IMR-90 (cell line): ENCODE data around the gene TMEM14C. TPM values are rescaled to one million over a fixed set of nuclear protein-coding genes. Genes with fewer than 3 reads are reported as not detected.

Experiments
- ATAC-seq: fragments of 200-7000 bp; cut with Tn5 transposase; 2 replicates; pipeline ENCODE4 v1.9.1; 2020; ENCODE audit warnings: low read depth, mild to moderate bottlenecking, moderate library complexity
- BruUV-seq: library from RNA; stranded (reverse); fragments of 400-500 nt; replicated peaks from 2 replicates; lab custom pipeline; 2021; lab: Mats Ljungman, UMichigan
- CTCF ChIA-PET: fragments of 300-600 bp; formaldehyde crosslinking; extraction: SDS; loops from one replicate; lab custom pipeline; 2021; ENCODE audit warnings: antibody characterized with exemption; lab: Yijun Ruan, JAX
- POLR2A ChIA-PET: fragments of 300-600 bp; sonication (Branson Sonifier 250); formaldehyde crosslinking; loops from one replicate; lab custom pipeline; 2022; ENCODE audit warnings: antibody characterized with exemption; ENCODE audit not compliant: unreplicated experiment; lab: Charles Lee
- DNase-seq: peaks from one replicate; pipeline ENCODE4 v3.0.0; 2013
- H2AFZ ChIP-seq: replicated peaks from 2 replicates; pipeline ENCODE3; 2013; ENCODE audit warnings: low read length, mild to moderate bottlenecking; ENCODE audit not compliant: poor library complexity
- H2AK5ac ChIP-seq: 2 replicates; pipeline ENCODE4 v1.6.1; 2013; ENCODE audit warnings: low read depth, low read length, inconsistent platforms
- H2AK9ac ChIP-seq: replicated peaks from 2 replicates; pipeline ENCODE3; 2013; ENCODE audit warnings: mild to moderate bottlenecking, low read depth, low read length, moderate library complexity; ENCODE audit not compliant: poor library complexity
- H2BK120ac ChIP-seq: 2 replicates; pipeline ENCODE4 v1.6.1; 2013; ENCODE audit warnings: low read depth, low read length, inconsistent platforms
- H2BK15ac ChIP-seq: 3 replicates; pipeline ENCODE4 v1.6.1; 2013; ENCODE audit warnings: low read depth, low read length, inconsistent platforms
- H2BK20ac ChIP-seq: 2 replicates; pipeline ENCODE4 v1.6.1; 2013; ENCODE audit warnings: low read depth, mild to moderate bottlenecking, inconsistent platforms, low read length, moderate library complexity
- H2BK5ac ChIP-seq: 2 replicates; pipeline ENCODE4 v1.6.1; 2013; ENCODE audit warnings: mild to moderate bottlenecking, low read depth, low read length, inconsistent platforms; ENCODE audit not compliant: poor library complexity, severe bottlenecking
- H3K14ac ChIP-seq: replicated peaks from 2 replicates; pipeline ENCODE4 v1.6.1; 2013; ENCODE audit warnings: low read depth, low read length, inconsistent platforms
- H3K18ac ChIP-seq: 2 replicates; pipeline ENCODE4 v1.6.1; 2013; ENCODE audit warnings: low read depth, low read length, control low read depth
- H3K23ac ChIP-seq: 2 replicates; pipeline ENCODE4 v1.6.1; 2013; ENCODE audit warnings: low read depth, low read length, inconsistent platforms
- H3K27ac ChIP-seq: 2 replicates; pipeline ENCODE4 v1.5.1; 2013; ENCODE audit warnings: mild to moderate bottlenecking, control low read depth, low read length; ENCODE audit not compliant: insufficient read depth
- H3K27me3 ChIP-seq: 2 replicates; pipeline ENCODE4 v1.6.1; 2013; ENCODE audit warnings: low read length; ENCODE audit not compliant: control insufficient read depth, insufficient read depth
- H3K36me3 ChIP-seq: 2 replicates; pipeline ENCODE4 v1.6.1; 2013; ENCODE audit warnings: low read length, mixed read lengths; ENCODE audit not compliant: control insufficient read depth, insufficient read depth
- H3K4ac ChIP-seq: 2 replicates; pipeline ENCODE4 v1.6.1; 2013; ENCODE audit warnings: low read depth, low read length, inconsistent platforms
- H3K4me1 ChIP-seq: 2 replicates; pipeline ENCODE4 v1.6.1; 2013; ENCODE audit warnings: low read length, mixed read lengths; ENCODE audit not compliant: control insufficient read depth, insufficient read depth
- H3K4me2 ChIP-seq: 2 replicates; pipeline ENCODE4 v1.6.1; 2013; ENCODE audit warnings: low read depth, mild to moderate bottlenecking, control low read depth, low read length, moderate library complexity
- H3K4me3 ChIP-seq: 2 replicates; pipeline ENCODE4 v1.5.1; 2013; ENCODE audit warnings: low read depth, mild to moderate bottlenecking, control low read depth, low read length, moderate library complexity; ENCODE audit not compliant: insufficient read depth
- H3K56ac ChIP-seq: 2 replicates; pipeline ENCODE4 v1.6.1; 2013; ENCODE audit warnings: low read length, inconsistent platforms; ENCODE audit not compliant: insufficient read depth; ENCODE audit errors: extremely low read depth
- H3K79me1 ChIP-seq, 2 experiments: 2 replicates each; pipeline ENCODE4 v1.6.1; 2013; ENCODE audit warnings: low read length in 2 of 2, inconsistent platforms in 1 of 2, low read depth in 1 of 2
- H3K9ac ChIP-seq: 2 replicates; pipeline ENCODE4 v1.6.1; 2013; ENCODE audit warnings: low read depth, low read length, control low read depth
- H3K9me1 ChIP-seq: 2 replicates; pipeline ENCODE4 v1.6.1; 2013; ENCODE audit warnings: low read length, inconsistent platforms; ENCODE audit not compliant: insufficient read depth
- H3K9me3 ChIP-seq: 2 replicates; pipeline ENCODE4 v1.6.1; 2013; ENCODE audit warnings: low read length; ENCODE audit not compliant: control insufficient read depth, insufficient read depth
- H4K20me1 ChIP-seq: 2 replicates; pipeline ENCODE4 v1.6.1; 2013; ENCODE audit warnings: low read length, inconsistent platforms; ENCODE audit not compliant: insufficient read depth
- H4K5ac ChIP-seq: 2 replicates; pipeline ENCODE4 v1.6.1; 2013; ENCODE audit warnings: mild to moderate bottlenecking, low read depth, low read length, control low read depth
- H4K8ac ChIP-seq, 2 experiments: 2 replicates each; pipeline ENCODE4 v1.6.1; 2013; ENCODE audit warnings: low read depth in 2 of 2, low read length in 2 of 2, control low read depth in 1 of 2, inconsistent platforms in 1 of 2
- H4K91ac ChIP-seq: 2 replicates; pipeline ENCODE4 v1.6.1; 2013; ENCODE audit warnings: low read depth, low read length, inconsistent platforms; ENCODE audit not compliant: insufficient read depth
- BHLHE40 ChIP-seq: fragments of 150-350 bp; IDR thresholded peaks from 2 replicates; pipeline ENCODE4 v1.6.1; 2016; ENCODE audit warnings: mild to moderate bottlenecking, low read depth, low read length
- CEBPB ChIP-seq: IDR thresholded peaks from 2 replicates; pipeline ENCODE4 v1.6.1; 2012; ENCODE audit warnings: low read depth, low read length, improper control_type of control experiment
- CHD1 ChIP-seq: IDR thresholded peaks from 2 replicates; pipeline ENCODE4 v1.6.1; 2012; ENCODE audit warnings: low read depth, low read length, improper control_type of control experiment
- CTCF ChIP-seq: conservative IDR thresholded peaks from 2 replicates; pipeline ENCODE4 v1.5.1; 2012; ENCODE audit warnings: mild to moderate bottlenecking, low read depth, low read length, improper control_type of control experiment
- ELK1 ChIP-seq: fragments of 150-350 bp; IDR thresholded peaks from 2 replicates; pipeline ENCODE4 v1.6.1; 2016; ENCODE audit warnings: low read depth, mild to moderate bottlenecking, low read length, moderate library complexity, borderline replicate concordance
- FOS ChIP-seq: fragments of 150-350 bp; IDR thresholded peaks from 2 replicates; pipeline ENCODE4 v1.6.1; 2016; ENCODE audit warnings: low read depth, low read length
- MAFK ChIP-seq: IDR thresholded peaks from 2 replicates; pipeline ENCODE4 v1.6.1; 2012; ENCODE audit warnings: low read depth, low read length, improper control_type of control experiment
- MAZ ChIP-seq: IDR thresholded peaks from 2 replicates; pipeline ENCODE4 v1.6.1; 2012; ENCODE audit warnings: low read depth, mild to moderate bottlenecking, low read length, improper control_type of control experiment, moderate library complexity, borderline replicate concordance
- MXI1 ChIP-seq: IDR thresholded peaks from 2 replicates; pipeline ENCODE4 v1.6.1; 2012; ENCODE audit warnings: low read depth, mild to moderate bottlenecking, low read length, moderate library complexity, borderline replicate concordance
- NFE2L2 ChIP-seq: fragments of 150-350 bp; IDR thresholded peaks from 2 replicates; pipeline ENCODE4 v1.6.1; 2016; ENCODE audit warnings: low read depth, mild to moderate bottlenecking, low read length
- POLR2A ChIP-seq: IDR thresholded peaks from 2 replicates; pipeline ENCODE4 v1.6.1; 2012; ENCODE audit warnings: mild to moderate bottlenecking, low read depth, low read length
- RAD21 ChIP-seq: IDR thresholded peaks from 2 replicates; pipeline ENCODE4 v1.6.1; 2012; ENCODE audit warnings: low read length, improper control_type of control experiment
- RCOR1 ChIP-seq: IDR thresholded peaks from 2 replicates; pipeline ENCODE4 v1.6.1; 2012; ENCODE audit warnings: mild to moderate bottlenecking, low read length, improper control_type of control experiment; ENCODE audit not compliant: insufficient replicate concordance
- RFX5 ChIP-seq: IDR thresholded peaks from 2 replicates; pipeline ENCODE4 v1.8.0; 2012; ENCODE audit warnings: low read depth, mild to moderate bottlenecking, low read length, moderate library complexity
- SMC3 ChIP-seq: fragments of 150-350 bp; IDR thresholded peaks from 2 replicates; pipeline ENCODE4 v1.6.1; 2016; ENCODE audit warnings: low read depth, mild to moderate bottlenecking, antibody characterized with exemption, low read length, moderate library complexity
- USF2 ChIP-seq: fragments of 150-350 bp; IDR thresholded peaks from 2 replicates; pipeline ENCODE4 v1.6.1; 2017; ENCODE audit warnings: mild to moderate bottlenecking, antibody characterized with exemption, low read length, low read depth
- WGBS, 2 experiments: methylation state at CpG; one replicate each; pipeline versions ENCODE4 v1.1.5 to v1.1.7; 2013; ENCODE audit warnings: missing lambda C conversion rate in 2 of 2; ENCODE audit not compliant: insufficient read length in 1 of 2; ENCODE audit errors: extremely low coverage in 2 of 2; 5-methylcytosine and 5-hydroxymethylcytosine counted together
- dilution Hi-C: fragments of 300-500 bp; cut with HindIII; formaldehyde crosslinking; loops from one replicate; pipeline ENCODE4 v1.14.3; 2018; ENCODE audit warnings: low sequenced_read_pairs; ENCODE audit not compliant: unreplicated experiment
- in situ Hi-C: fragments of 300-500 bp; cut with MboI; formaldehyde crosslinking; loops from 3 replicates; pipeline ENCODE4 v1.14.3; 2019; ENCODE audit warnings: low sequenced_read_pairs, inconsistent platforms, mixed read lengths
- intact Hi-C: fragments of 100-400 bp; cut with micrococcal nuclease; formaldehyde crosslinking; loops from 2 replicates; pipeline ENCODE4 v1.10.0; 2022
- polyA plus RNA-seq, 3 experiments: library from polyadenylated mRNA; depleted of rRNA; stranded (reverse); fragments of >200 nt; gene quantifications; 2 replicates each; pipeline ENCODE4 v1.2.3, GENCODE V29; 2012; ENCODE audit warnings: low replicate concordance in 1 of 3
- total RNA-seq: library from RNA; depleted of rRNA; stranded (reverse); fragments of >200 nt; gene quantifications from 2 replicates; pipeline ENCODE4 v1.2.3, GENCODE V29; 2012

The TMEM14C gene
- total and polyA plus RNA-seq, 2 of the 4 experiments (the other 2 are of a cell fraction), result 129 to 175 TPM

GRCh38 chr6:10676403-10676802, 46.5 kb upstream of the TMEM14C start:
- Histone ChIP-seq H4K91ac (no peak overlapping the region), H3K36me3 (no peaks in the 10 kb centered on the region), H3K23ac (no peak overlapping the region), H3K4me3 (no peak overlapping the region), H2AK5ac (no peak overlapping the region), H3K4ac (no peak overlapping the region), H3K4me2 (no peak overlapping the region), H3K79me1 (no peaks in the 10 kb centered on the region), H3K4me1 (no peaks in the 10 kb centered on the region), H4K20me1 (no peaks in the 10 kb centered on the region), H4K8ac (no peak overlapping the region), H2AK9ac (no peak overlapping the region), H3K9me3 (no peaks in the 10 kb centered on the region), H2BK20ac (no peak overlapping the region), H2BK5ac (no peak overlapping the region), H2BK15ac (no peak overlapping the region), H3K56ac (no peak overlapping the region), H4K5ac (no peak overlapping the region), H3K27ac (no peak overlapping the region), H2AFZ (no peak overlapping the region), H3K9me1 (no peaks in the 10 kb centered on the region), H3K27me3 (no peaks in the 10 kb centered on the region), H3K18ac (no peak overlapping the region), H3K9ac (no peak overlapping the region), H3K14ac (no peak overlapping the region), H2BK120ac (no peak overlapping the region)
- ChIA-PET POLR2A (no interaction called here), CTCF (interaction anchor here (0.5 kb wide), 1 partner anchor 19 kb away, joined by 3 read pairs; the partner anchor contains the start of gene PAK1IP1)
- intact Hi-C loops, result no loop called here
- BruUV-seq, result no TSS peak
- ATAC-seq, result no peak
- DNase-seq, result no peak
- TF ChIP-seq RAD21 (no peak), NFE2L2 (no peak), ELK1 (no peak), FOS (no peak), MAZ (no peak), CEBPB (no peak), MXI1 (no peak), CTCF (no peak), USF2 (no peak), POLR2A (no peak), BHLHE40 (no peak), MAFK (no peak), CHD1 (no peak), RFX5 (no peak), RCOR1 (no peak), SMC3 (no peak)
- dilution Hi-C loops, result no loop called here
- in situ Hi-C loops, result no loop called here
- 86% methylated on average over 4 of the region's 7 CpGs; no CpG with 5 or more reads in 1 of the 2 experiments for WGBS, 2 experiments
